AG04449 (cell line): Measurements from ENCODE around the gene HSDL1.

Experiments used
- CTCF ChIA-PET: fragments of 350-600 bp; formaldehyde crosslinking; extraction: SDS; loops from one replicate; lab custom pipeline; 2021; ENCODE audit warnings: antibody characterized with exemption; lab: Yijun Ruan, JAX
- POLR2A ChIA-PET: fragments of 400-600, 350-600 bp; formaldehyde crosslinking; extraction: SDS; loops from one replicate; lab custom pipeline; 2020; ENCODE audit warnings: antibody characterized with exemption, inconsistent platforms; lab: Yijun Ruan, JAX
- DNase-seq: peaks from one replicate; pipeline ENCODE4 v3.0.0-alpha.2; 2010; ENCODE audit warnings: low read depth, low spot score
- H3K4me3 ChIP-seq: 2 replicates; pipeline ENCODE4 v1.5.1; 2011; ENCODE audit warnings: low read depth, mild to moderate bottlenecking, control low read depth, low read length
- CTCF ChIP-seq: IDR thresholded peaks from one replicate; pipeline ENCODE4 v1.5.1; 2011; ENCODE audit warnings: mild to moderate bottlenecking, moderate library complexity, low read length, control low read depth, inconsistent platforms; ENCODE audit not compliant: insufficient read depth; ENCODE audit errors: missing control alignments

The HSDL1 gene

GRCh38 chr16:84075376-84075775, 69.6 kb downstream of the HSDL1 start:
- no peak for DNase-seq
- H3K4me3 ChIP-seq: no peak overlapping the region
- TF ChIP-seq CTCF: no peak
- POLR2A ChIA-PET: no interaction called here
- CTCF ChIA-PET: interaction anchor here (0.7 to 17.9 kb wide), 5 partner anchors 8 to 100 kb away, joined by 3 to 295 read pairs (median 6); no protein-coding TSS in a partner anchor

DNA sequence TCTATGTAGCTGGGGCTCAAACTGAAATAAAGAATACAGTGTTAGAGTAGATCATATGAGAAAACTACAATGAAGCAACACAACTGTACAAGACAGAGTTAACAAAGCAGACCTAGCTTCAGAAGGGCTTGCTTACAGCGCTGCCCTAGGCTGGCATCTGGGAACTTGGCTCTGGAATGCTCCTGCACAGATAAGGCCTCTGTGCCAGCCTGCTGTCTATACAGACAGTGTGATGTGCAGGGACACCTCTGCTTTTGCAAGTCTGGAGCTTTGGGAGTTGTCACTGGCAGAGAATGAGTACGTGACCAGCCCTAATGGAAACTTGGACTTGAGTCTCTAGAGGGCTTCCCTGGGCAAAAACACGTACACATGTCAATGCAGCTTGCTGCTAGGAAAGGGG, 70.3 kb downstream of the HSDL1 start:
- no peak overlapping the region for H3K4me3 ChIP-seq
- TF ChIP-seq CTCF: no peak
- ChIA-PET POLR2A (no interaction called here), CTCF (interaction anchor here (0.7 to 17.9 kb wide), 6 partner anchors 9 to 118 kb away, joined by 3 to 295 read pairs (median 4); no protein-coding TSS in a partner anchor)
- DNase-seq: no peak
